ENCODE measurements around the gene ATF3. TPM values are rescaled to one million over a fixed set of nuclear protein-coding genes. Genes with fewer than 3 reads are reported as not detected.

The ATF3 gene
- total and polyA plus RNA-seq, 2 of the 4 experiments (the other 2 are of a cell fraction) = 9.9 to 12.3 TPM

GRCh38 chr1:212560933-212561460, 47.6 kb upstream of the ATF3 start (continued):
- TF ChIP-seq RCOR1 (IDR thresholded peaks at IDR 0.05; ENCODE audit: insufficient replicate concordance, low read length) (no peak), SMC3 (IDR thresholded peaks at IDR 0.05; ENCODE audit: low read depth, low read length) (no peak), NFE2L2 (IDR thresholded peaks at IDR 0.05; ENCODE audit: low read depth, low read length) (no peak), ELK1 (IDR thresholded peaks at IDR 0.05; ENCODE audit: borderline replicate concordance, low read depth, low read length) (no peak)
